COLO829 (cell line): Measurements from ENCODE around the gene GALNT18.

Experiments
- DNase-seq: peaks from one replicate; pipeline ENCODE4 v3.0.0; 2012; ENCODE audit warnings: low spot score

Gene GALNT18

DNA sequence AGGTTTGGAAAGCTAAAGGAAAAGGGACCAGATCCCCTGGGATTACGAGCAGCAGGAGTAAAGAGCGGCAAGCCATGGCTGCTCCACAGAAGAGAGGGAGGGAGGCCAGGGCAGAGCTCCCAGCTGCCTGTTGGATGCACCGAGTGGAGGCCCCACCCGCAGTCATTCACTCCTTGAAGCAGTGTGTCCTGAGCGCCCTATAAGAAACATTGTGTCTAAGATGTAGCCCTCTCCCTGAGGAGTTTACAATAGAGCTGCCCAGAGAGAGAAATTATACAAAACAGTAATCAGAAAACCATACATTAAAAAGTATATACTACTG, 214.1 kb downstream of the GALNT18 start:
- no peak for DNase-seq

- DNase-seq: no peak
These were observed 214.6 kb downstream of the GALNT18 start for GRCh38 chr11:11407065-11407762.

DNA sequence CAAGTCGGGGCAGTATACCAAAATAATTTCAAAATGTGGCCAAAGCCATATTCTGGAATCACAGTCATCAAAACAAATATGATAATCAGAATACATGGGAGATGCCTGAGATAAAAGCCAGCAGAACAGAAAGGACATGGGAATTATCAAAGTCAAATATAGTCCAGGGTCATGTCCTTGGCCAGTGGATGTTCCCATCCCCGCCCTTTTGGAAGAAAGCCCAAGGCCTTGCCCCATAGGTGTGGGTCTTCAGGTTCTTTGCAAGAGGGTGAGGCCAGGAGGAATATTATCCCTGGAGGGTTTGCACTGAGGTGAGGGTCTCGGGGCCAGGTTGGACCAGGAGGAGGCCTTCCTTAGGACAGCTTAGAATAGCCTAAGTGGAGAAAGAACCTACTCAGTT, 215.2 kb downstream of the GALNT18 start:
- no peak for DNase-seq

GRCh38 chr11:11403763-11404725, 217.8 kb downstream of the GALNT18 start:
- DNase-seq: no peak

DNA sequence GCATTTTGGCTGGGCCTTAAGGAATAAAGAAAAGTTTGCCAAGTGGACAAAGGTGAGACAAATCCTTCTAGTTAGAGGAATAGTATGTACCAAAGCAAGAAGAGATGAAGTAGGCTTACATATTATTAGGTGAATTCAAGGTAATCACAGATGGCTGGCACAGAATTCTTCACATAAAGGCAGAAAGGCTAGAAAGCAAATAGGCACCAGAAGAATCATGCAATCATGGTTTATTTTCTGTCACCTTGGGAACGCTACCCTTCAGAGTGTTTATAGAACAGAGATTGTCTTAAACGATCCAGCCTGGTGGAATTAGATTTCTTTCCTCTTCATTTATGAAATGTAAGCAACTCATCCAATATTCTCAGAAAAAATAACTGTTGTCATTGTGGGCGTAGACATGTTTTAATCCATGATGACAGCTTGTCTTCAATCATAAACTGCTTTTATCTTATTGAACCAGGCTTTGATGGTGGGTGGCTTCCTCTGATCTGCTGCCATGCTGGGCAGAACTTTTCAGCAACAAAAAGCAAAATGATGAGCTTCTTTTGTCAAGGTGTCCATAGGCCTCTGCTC, 219.8 kb downstream of the GALNT18 start:
- DNase-seq: no peak

DNA sequence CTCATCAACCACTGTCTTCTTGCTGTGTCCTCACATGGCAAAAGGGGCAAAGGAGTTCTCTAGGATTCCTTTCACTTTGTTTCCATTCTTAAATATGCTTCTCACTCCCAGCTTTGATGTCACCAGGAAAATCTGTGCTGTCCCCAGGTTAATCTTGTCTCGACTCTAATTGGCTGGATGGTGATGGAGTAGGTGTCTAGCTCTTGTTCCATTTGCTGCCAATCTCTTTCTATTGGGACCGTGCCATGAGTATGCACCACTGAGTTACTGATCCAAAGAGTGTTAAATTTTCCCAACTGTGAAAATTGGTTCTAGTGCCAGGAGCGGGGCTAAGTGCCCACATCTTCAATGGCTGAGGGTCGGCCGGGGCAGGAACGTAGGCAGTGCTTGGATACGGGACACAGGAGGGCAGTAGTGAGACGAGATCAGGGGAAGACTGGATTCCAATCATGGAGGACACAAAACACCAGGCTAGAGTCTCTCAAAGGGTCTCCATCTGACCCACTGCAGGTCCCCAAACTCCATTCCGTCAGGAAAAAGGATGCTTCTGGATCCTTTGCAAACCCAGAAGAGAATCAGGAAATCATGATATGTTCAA, 221.1 kb downstream of the GALNT18 start:
- DNase-seq: no peak

DNA sequence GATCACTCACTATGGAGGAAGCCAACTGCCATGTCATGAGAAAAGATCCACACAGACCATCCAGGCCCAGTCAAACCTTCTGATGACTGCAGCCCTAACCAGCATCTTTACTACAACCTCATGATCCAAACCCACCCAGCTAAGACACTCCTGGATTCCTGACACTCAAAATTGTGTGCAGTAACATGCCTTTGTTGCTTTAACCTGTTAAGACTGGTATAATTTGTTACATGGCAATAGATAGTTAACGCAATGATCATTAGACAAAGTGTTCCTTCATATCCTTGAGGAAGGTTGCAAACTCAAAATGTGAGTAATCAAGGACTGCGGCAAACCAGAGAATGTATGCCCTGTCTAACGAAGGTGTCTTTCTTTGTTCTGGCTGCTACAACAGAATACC, 221.7 kb downstream of the GALNT18 start:
- no peak for DNase-seq

DNA sequence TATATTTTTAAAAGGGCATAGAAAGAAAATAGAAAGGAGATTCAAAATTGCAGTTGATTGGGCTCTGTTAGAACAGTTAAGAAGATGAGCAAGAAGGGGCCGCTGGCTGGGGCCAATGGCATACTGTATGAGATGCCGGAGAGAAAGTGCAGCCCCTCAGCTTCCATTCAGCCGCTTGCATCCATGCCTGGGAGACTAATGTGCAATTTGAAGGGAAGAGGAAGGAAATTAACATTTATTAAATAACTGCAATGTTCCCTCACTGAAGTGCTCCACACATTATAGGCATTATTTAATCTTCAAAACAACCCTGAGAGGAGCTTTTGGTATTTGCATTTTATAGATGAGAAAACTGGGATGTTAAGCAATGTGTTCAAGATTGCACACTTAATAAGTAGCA, 224.0 kb downstream of the GALNT18 start:
- no peak for DNase-seq

DNA sequence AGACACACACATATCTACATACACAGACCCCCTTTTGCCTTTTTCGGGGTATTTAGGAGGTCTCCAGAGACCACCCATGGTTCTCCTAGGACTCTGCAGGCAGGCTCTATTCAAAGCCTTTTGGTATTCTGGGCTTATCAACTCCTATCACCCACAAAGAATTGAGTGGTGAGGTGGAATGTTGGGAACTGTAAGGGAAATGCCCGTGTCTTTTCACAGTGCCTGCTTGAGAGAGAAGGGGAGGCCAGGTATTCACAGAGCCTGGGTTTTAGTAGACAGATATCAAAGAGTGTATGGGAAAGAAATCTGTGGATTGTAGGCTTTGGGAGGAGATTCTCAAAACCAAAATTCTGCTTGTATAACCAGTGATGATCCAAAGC, 224.8 kb downstream of the GALNT18 start:
- DNase-seq: no peak

- peak; percentile 48 for DNase-seq
These were observed 225.3 kb downstream of the GALNT18 start for GRCh38 chr11:11396301-11397035.

- no peak for DNase-seq
These were observed 226.7 kb downstream of the GALNT18 start for GRCh38 chr11:11395126-11395525.

GRCh38 chr11:11394241-11394640, 227.6 kb downstream of the GALNT18 start:
- no peak for DNase-seq

- peak; percentile 32 for DNase-seq
These were observed 229.9 kb downstream of the GALNT18 start for GRCh38 chr11:11391796-11392463.

DNA sequence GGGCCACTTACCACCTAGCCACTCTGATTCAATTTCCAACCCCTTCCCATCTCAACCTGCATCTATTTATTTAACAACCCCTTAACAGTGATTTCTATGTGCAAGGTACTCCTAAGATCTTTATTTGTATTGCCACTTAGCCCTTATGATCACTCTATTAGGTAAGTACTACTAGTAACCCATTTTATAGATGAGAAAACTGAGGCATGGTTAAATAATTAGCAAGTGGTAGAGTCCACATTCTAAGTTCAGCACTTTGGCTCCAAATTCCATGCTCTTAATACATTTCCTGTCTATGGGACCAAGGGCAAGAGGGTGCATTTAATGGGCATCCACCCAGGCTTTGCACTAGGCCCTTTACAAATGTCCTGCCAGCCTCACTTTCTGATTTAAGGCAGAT, 230.6 kb downstream of the GALNT18 start:
- no peak for DNase-seq

GRCh38 chr11:11390068-11390771, 231.6 kb downstream of the GALNT18 start:
- DNase-seq: no peak

DNA sequence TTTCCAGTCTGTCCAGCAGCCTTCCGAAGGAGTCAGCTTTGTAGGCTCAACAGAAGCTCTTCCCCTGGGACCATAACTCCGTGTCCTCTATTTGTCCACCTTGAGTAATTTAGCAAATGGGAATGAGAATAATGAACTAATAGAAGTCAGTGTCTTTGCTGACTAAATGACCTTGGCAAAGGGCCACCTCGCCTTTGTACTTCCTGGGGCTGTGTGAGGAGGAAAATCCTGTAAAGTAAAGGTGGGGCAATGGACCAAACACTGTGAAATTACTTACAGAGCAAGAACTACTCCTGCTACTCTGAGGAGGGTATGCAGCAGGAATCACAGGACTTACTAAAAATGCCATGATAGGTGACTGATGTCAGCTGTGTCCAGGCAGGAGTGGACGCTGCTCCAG, 232.6 kb downstream of the GALNT18 start:
- no peak for DNase-seq

DNA sequence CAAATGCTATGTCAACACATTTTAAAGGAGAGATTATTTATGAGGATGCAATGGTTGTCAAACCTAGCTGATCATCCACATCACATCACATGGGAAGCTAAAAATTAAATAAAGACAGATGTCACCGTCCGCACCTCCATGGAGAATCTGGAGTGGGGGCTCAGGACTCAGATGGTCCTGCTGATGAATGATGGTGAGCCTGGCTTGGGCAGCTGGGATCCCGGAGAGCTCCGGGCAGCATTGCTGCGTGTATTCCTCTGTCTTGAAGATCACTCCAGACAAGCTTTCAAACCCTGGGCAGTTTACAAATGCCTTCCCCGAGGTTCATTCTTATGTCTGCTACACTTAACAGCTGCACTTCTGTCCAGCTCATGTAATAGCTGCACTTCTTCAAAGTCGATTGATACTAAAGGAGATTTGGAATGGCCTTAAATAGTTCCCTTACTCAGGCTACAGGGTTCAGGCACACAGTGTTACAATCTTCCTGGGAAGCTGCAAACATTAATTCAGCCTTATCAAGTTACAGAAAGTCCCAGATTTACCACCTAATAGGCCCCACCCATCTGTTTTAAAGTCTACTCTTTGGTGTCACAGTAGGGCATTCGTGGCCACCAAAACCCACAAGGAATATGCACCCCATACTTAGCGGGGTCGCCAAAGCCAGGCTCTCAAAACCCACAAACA, 234.0 kb downstream of the GALNT18 start:
- DNase-seq: no peak

DNA sequence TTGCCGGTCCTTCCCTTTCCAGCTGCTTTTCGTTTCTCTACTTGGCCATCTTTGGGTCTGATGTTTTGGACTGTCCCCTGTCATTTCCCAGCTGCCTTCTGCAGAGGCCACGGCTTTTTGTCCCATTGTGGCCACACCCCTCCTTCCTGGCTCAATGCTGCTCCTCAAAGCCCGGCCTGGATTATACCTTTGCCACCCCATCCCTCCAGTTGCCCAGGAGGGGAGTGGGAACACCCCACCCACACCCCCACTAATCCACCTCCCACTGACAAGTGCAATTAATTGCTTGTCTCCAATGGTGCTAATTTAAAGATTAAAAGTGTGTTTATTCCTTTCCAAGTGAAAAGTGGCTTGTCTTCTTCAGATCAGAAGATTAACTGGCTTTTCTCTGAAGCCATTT, 234.6 kb downstream of the GALNT18 start:
- no peak for DNase-seq

- no peak for DNase-seq
These were observed 237.0 kb downstream of the GALNT18 start for GRCh38 chr11:11384829-11385228.

DNA sequence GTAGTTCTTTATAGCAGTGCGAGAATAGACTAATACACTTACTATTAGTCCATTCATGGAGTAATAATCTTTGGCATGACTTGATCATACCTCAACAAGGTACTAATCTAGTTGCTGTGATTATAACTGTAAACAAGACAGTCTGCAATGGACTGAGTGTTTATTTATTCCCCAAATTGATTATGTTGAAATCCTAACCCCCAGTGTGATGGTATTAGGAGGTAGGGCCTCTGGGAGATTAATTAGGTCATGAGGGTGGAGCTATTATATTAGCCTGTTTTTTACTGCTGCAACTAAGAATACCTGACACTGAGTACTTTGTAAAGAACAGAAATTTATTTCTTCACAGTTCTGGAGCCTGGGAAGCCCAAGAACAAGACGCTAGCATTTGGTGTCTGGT, 237.8 kb downstream of the GALNT18 start:
- no peak for DNase-seq
